ENCODE data around the gene MLLT6.
"Not testable (repeated sequence)": the region's sequence is repeated elsewhere in the genome, so short reads cannot be mapped to it uniquely, and the experiment has no call there.

MLLT6 gene

GRCh38 chr17:38707678-38708351, 2.7 kb downstream of the MLLT6 start:
- no peak for DNase-seq

- no peak for DNase-seq
These were observed 4.2 kb downstream of the MLLT6 start for GRCh38 chr17:38709104-38709820.

DNA sequence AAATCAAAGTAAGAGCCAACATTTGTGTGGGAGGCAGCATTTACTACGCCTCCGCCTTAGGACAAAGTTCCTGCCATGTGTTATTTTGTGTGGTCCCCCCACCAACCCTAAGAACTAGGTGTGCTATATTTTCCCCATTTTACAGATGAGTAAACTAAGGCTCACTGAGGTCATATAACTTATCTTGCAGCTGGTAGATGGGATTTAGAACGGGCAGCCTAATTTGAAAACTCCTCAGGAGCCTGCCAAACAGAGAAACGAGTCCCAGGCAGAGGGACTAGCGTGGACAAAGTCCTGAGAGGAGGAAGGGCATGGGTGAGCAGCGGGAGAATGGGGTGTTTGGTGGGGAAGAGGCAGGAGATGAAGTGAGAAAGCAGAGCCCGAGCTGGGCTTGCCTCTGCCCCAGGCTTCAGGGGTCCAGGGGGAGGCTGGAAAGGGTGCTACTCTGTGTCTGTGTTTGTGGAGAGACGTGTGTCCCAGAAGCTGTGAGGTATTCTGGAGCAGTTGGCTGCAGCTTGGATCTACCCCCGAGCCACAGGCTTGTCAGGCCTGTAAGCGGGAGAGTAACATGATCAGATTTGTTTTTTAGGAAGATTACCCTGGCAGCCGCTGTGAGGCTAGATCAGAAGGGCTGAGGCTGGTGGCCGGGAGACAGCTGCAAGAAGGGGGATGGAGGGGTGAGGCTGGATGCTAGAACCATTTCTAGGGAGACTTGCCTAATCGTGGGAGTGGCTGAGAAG, 5.0 kb downstream of the MLLT6 start:
- DNase-seq = no peak

- DNase-seq = no peak
These were observed 5.5 kb downstream of the MLLT6 start for GRCh38 chr17:38710604-38710962.

GRCh38 chr17:38710985-38711384, 5.9 kb downstream of the MLLT6 start:
- DNase-seq = no peak

DNA sequence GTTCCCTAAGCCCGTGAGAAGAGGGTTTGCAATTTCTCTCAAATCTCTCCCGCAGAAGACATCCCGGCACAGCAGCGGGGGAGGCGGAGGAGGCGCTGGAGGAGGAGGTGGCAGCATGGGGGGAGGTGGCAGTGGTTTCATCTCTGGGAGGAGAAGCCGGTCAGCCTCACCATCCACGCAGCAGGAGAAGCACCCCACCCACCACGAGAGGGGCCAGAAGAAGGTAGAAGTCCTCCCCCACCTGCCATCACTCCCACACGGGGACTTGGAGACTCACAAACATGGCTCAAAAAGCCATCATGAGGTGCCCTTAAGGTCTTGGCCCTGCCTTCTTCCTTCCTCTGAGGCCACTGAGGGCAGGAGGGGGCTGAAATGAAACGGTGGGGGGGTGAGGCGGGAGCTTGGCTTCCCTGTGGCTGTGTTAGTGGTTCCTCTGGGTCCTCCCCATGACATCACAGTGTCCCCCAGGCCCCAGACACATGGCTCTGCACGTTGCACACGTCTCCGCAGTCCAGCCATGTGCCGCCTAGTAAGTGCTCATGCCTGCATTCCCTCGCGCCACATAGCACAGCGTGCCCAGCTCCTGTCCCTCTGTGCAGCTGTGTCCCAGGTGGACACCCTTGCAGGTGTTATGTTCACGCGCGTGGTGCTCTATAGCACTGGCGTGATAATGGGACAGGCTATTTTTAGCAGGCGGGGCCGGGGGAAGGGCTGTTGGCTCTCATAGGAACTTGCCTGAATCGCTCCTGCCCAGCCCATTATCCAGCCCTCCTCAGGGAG, 6.9 kb downstream of the MLLT6 start:
- no peak for DNase-seq

GRCh38 chr17:38712593-38712992, 7.5 kb downstream of the MLLT6 start:
- DNase-seq = no peak

DNA sequence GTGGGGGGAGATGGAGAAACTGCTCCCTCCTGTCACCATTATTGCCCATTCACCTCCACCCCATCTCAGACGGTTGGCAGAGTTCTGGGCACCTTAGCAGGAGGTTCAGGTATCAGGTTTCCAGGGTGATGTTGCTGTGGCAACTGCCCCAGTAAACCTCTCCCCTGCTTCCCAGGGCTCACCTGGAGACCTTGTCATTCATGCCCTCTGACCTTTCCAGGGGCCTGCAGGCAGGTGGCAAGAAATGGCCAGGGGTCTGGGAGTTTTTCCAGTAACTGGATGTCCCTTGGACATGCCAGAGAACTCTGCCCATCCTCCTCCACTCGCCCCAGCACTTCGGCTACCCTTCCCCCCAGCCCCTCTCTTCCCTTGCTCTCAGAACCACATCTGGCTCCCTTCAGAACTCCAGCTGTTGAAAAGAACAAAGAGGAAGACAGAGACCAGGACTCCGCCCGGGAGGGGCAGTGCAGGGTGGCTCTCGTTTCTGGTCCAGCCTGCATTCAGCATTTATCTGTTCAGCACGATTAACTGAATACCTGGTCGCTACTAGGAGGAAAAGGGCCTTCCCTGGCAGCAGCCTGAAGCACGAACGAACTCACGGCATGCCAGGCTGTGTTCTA, 8.5 kb downstream of the MLLT6 start:
- DNase-seq = no peak

- no peak for DNase-seq
These were observed 10.3 kb downstream of the MLLT6 start for GRCh38 chr17:38715216-38715943.

DNA sequence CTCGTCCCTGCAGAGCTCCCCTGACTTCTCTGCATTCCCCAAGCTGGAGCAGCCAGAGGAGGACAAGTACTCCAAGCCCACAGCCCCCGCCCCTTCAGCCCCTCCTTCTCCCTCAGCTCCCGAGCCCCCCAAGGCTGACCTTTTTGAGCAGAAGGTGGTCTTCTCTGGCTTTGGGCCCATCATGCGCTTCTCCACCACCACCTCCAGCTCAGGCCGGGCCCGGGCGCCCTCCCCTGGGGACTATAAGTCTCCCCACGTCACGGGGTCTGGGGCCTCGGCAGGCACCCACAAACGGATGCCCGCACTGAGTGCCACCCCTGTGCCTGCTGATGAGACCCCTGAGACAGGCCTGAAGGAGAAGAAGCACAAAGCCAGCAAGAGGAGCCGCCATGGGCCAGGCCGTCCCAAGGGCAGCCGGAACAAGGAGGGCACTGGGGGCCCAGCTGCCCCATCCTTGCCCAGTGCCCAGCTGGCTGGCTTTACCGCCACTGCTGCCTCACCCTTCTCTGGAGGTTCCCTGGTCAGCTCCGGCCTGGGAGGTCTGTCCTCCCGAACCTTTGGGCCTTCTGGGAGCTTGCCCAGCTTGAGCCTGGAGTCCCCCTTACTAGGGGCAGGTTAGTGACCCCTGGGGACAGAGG, 11.4 kb downstream of the MLLT6 start:
- DNase-seq = no peak

- DNase-seq = no peak
These were observed 12.2 kb downstream of the MLLT6 start for GRCh38 chr17:38717139-38717745.

DNA sequence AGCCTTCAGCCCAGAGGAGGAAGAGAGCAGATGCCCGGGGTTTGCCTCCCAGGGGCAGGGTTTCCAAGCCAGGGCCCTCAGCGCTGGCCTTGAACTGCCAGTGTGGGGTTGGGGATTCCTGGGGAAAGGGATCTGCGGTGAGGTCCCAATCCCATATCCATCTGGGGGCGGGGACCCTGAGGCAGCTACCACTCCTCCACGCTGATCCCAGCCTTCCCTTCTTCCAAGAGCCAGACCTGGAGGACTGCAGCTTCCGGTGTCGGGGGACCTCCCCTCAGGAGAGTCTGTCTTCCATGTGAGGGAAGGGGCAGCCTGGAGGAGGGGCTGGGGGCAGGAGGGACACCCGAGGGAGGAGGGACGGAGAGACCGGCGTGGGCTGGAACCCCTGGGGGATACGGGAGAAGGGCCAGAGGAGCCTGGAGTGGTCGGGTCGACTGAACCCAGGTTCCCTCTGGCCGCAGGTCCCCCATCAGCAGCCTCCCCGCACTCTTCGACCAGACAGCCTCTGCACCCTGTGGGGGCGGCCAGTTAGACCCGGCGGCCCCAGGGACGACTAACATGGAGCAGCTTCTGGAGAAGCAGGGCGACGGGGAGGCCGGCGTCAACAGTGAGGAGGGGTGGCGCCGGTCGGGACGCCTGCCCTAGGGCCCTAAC, 14.3 kb downstream of the MLLT6 start:
- no peak for DNase-seq

DNA sequence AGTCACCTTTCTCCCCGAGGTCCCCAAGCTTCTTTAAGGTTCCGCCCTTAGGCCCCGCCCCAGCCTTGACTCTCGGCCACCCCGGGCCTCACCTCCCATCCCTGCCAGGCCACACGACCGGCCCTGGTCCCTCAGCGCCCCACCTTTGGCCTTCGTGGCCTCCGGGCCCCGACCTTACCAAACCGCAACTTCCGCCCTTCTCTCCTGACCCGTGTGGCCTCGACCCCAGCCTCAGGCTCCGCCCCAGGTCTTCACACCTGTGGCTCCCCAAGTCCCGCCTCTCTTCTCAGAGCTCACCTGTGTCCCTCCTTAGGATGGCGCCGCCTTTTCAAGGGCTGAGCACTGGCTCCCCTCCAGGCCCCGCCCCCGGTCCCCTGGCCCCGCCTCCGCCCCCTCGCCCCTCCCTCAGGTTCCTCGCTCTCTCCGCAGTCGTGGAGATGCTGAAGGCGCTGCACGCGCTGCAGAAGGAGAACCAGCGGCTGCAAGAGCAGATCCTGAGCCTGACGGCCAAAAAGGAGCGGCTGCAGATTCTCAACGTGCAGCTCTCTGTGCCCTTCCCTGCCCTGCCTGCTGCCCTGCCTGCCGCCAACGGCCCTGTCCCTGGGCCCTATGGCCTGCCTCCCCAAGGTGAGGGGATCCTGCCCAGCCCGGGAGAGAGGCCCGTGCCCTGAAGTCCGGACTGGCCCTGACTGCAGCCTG, 15.0 kb downstream of the MLLT6 start:
- DNase-seq = no peak

GRCh38 chr17:38720941-38721340, 15.9 kb downstream of the MLLT6 start:
- DNase-seq = no peak

GRCh38 chr17:38721802-38722201, 16.7 kb downstream of the MLLT6 start:
- DNase-seq = no peak

- no peak for DNase-seq
These were observed 19.4 kb downstream of the MLLT6 start for GRCh38 chr17:38724337-38724988.

- no peak for DNase-seq
These were observed 20.0 kb downstream of the MLLT6 start for GRCh38 chr17:38725066-38725465.

GRCh38 chr17:38726145-38726544, 21.1 kb downstream of the MLLT6 start:
- not testable (repeated sequence) for DNase-seq

GRCh38 chr17:38727736-38728135, 22.7 kb downstream of the MLLT6 start:
- DNase-seq = peak; percentile 88 to 92

All from inflammatory macrophage (primary cell).